H1 (cell line): Measurements from ENCODE around the gene UBL4B. TPM values are rescaled to one million over a fixed set of nuclear protein-coding genes. Genes with fewer than 3 reads are reported as not detected.

Source experiments
- CTCF ChIA-PET: fragments of 300-600 bp; sonication (Branson Sonifier 250); formaldehyde crosslinking; loops from one replicate; lab custom pipeline; 2021; ENCODE audit not compliant: partially characterized antibody; lab: Charles Lee
- POLR2A ChIA-PET: fragments of 300-600 bp; sonication (Branson Sonifier 250); formaldehyde crosslinking; loops from one replicate; lab custom pipeline; 2021; ENCODE audit warnings: inconsistent platforms; ENCODE audit not compliant: partially characterized antibody; lab: Charles Lee
- DNase-seq, 2 experiments: peaks; one replicate each; pipeline versions ENCODE4 v3.0.0 to v3.0.0-alpha.2; 2010 to 2022; ENCODE audit warnings: low spot score in 2 of 2, low read depth in 1 of 2, mixed read lengths in 1 of 2
- FAIRE-seq: peaks from 2 replicates; lab custom pipeline; 2011; peaks lifted over from hg19 to GRCh38; lab: Jason Lieb, UNC
- H2AFZ ChIP-seq: 2 replicates; pipeline ENCODE4 v1.8.1; 2012; ENCODE audit warnings: low read length, inconsistent platforms
- H2AK5ac ChIP-seq: 2 replicates; pipeline ENCODE4 v1.6.1; 2013; ENCODE audit warnings: low read depth, low read length
- H2BK120ac ChIP-seq: replicated peaks from 2 replicates; pipeline ENCODE3; 2013; ENCODE audit warnings: low read depth, low read length, inconsistent platforms
- H2BK12ac ChIP-seq: 2 replicates; pipeline ENCODE4 v1.6.1; 2013; ENCODE audit warnings: low read depth, low read length
- H2BK15ac ChIP-seq: 2 replicates; pipeline ENCODE4 v1.6.1; 2013; ENCODE audit warnings: low read length
- H2BK20ac ChIP-seq: 2 replicates; pipeline ENCODE4 v1.6.1; 2013; ENCODE audit warnings: low read length
- H2BK5ac ChIP-seq: 2 replicates; pipeline ENCODE4 v1.6.1; 2013; ENCODE audit warnings: low read depth, low read length
- H3K14ac ChIP-seq: 2 replicates; pipeline ENCODE4 v1.6.1; 2013; ENCODE audit warnings: inconsistent platforms; ENCODE audit not compliant: insufficient read length
- H3K18ac ChIP-seq: 2 replicates; pipeline ENCODE4 v1.6.1; 2013; ENCODE audit warnings: low read length; ENCODE audit errors: extremely low read depth
- H3K23ac ChIP-seq: 2 replicates; pipeline ENCODE4 v1.6.1; 2013; ENCODE audit warnings: inconsistent platforms; ENCODE audit not compliant: insufficient read length
- H3K23me2 ChIP-seq: 2 replicates; pipeline ENCODE4 v1.6.1; 2013; ENCODE audit warnings: low read depth, low read length
- H3K27ac ChIP-seq: 2 replicates; pipeline ENCODE4 v1.6.1; 2011; ENCODE audit warnings: low read depth, low read length, inconsistent platforms
- H3K27me3 ChIP-seq, 4 experiments: replicated peaks in 1 of 4; 1 replicate in 1 of 4; 2 replicates in 3 of 4; pipeline versions ENCODE4 v1.6.1 to v1.8.1; 2011 to 2013; ENCODE audit warnings: low read length in 3 of 4, mild to moderate bottlenecking in 3 of 4, inconsistent platforms in 2 of 4, mixed read lengths in 2 of 4, moderate library complexity in 1 of 4; ENCODE audit not compliant: control insufficient read depth in 3 of 4, insufficient read depth in 3 of 4; ENCODE audit errors: extremely low read depth in 1 of 4
- H3K36me3 ChIP-seq, 4 experiments: 2 replicates each; pipeline versions ENCODE4 v1.6.1 to v1.8.1; 2011 to 2013; ENCODE audit warnings: mild to moderate bottlenecking in 4 of 4, low read length in 3 of 4, moderate library complexity in 2 of 4, control low read depth in 1 of 4, inconsistent platforms in 1 of 4; ENCODE audit not compliant: insufficient read depth in 4 of 4, control insufficient read depth in 2 of 4
- H3K4ac ChIP-seq: replicated peaks from 2 replicates; pipeline ENCODE3; 2013; ENCODE audit warnings: low read length, low read depth, mixed read lengths, inconsistent platforms; ENCODE audit not compliant: insufficient read length
- H3K4me1 ChIP-seq, 4 experiments: replicated peaks in 1 of 4; 1 replicate in 1 of 4; 2 replicates in 3 of 4; pipeline versions ENCODE4 v1.6.1 to v1.8.1; 2011 to 2013; ENCODE audit warnings: low read length in 3 of 4, inconsistent platforms in 2 of 4, mixed read lengths in 1 of 4; ENCODE audit not compliant: insufficient read depth in 4 of 4, control insufficient read depth in 3 of 4
- H3K4me2 ChIP-seq, 2 experiments: 2 replicates each; pipeline versions ENCODE4 v1.6.1 to v1.8.1; 2011 to 2013; ENCODE audit warnings: low read depth in 2 of 2, low read length in 2 of 2, control low read depth in 1 of 2, inconsistent platforms in 1 of 2, mild to moderate bottlenecking in 1 of 2; ENCODE audit not compliant: insufficient read depth in 1 of 2
- H3K4me3 ChIP-seq, 4 experiments: fragments of 200-600, 300-600 bp in 1 of 4; sonication (generic), shearing (Covaris generic), sonication (Bioruptor Twin) in 1 of 4; 2 replicates each; pipeline versions ENCODE4 v1.5.1 to v1.8.1; 2011 to 2016; ENCODE audit warnings: low read length in 4 of 4, low read depth in 3 of 4, control low read depth in 2 of 4, inconsistent platforms in 2 of 4, mild to moderate bottlenecking in 2 of 4, mixed read lengths in 1 of 4, moderate library complexity in 1 of 4; ENCODE audit not compliant: insufficient read depth in 2 of 4; ENCODE audit errors: extremely low read depth in 1 of 4
- H3K56ac ChIP-seq: replicated peaks from 2 replicates; pipeline ENCODE3; 2013; ENCODE audit warnings: low read depth, mild to moderate bottlenecking, mixed read lengths, low read length, inconsistent platforms; ENCODE audit not compliant: insufficient read length
- H3K79me1 ChIP-seq: 2 replicates; pipeline ENCODE4 v1.6.1; 2013; ENCODE audit warnings: low read depth, low read length, control low read depth
- H3K79me2 ChIP-seq, 2 experiments: 2 replicates each; pipeline versions ENCODE4 v1.6.1 to v1.8.1; 2012 to 2013; ENCODE audit warnings: low read length in 2 of 2, mild to moderate bottlenecking in 2 of 2, inconsistent platforms in 1 of 2; ENCODE audit not compliant: insufficient read depth in 2 of 2, control insufficient read depth in 1 of 2
- H3K9ac ChIP-seq, 4 experiments: replicated peaks in 1 of 4; 1 replicate in 1 of 4; 2 replicates in 3 of 4; pipeline versions ENCODE4 v1.6.1 to v1.8.1; 2011 to 2013; ENCODE audit warnings: low read depth in 3 of 4, low read length in 3 of 4, control low read depth in 2 of 4, mild to moderate bottlenecking in 2 of 4, moderate library complexity in 2 of 4, inconsistent platforms in 1 of 4; ENCODE audit errors: extremely low read depth in 1 of 4
- H3K9me3 ChIP-seq, 2 experiments: 2 replicates each; pipeline versions ENCODE4 v1.6.1 to v1.8.1; 2012 to 2013; ENCODE audit warnings: mild to moderate bottlenecking in 2 of 2, moderate library complexity in 2 of 2, control low read depth in 1 of 2, inconsistent platforms in 1 of 2, low read depth in 1 of 2, low read length in 1 of 2, mixed read lengths in 1 of 2; ENCODE audit not compliant: insufficient read depth in 2 of 2
- H4K20me1 ChIP-seq, 2 experiments: replicated peaks in 1 of 2; 2 replicates each; pipeline versions ENCODE3 to v1.8.1; 2011 to 2013; ENCODE audit warnings: inconsistent platforms in 2 of 2, low read length in 2 of 2, mild to moderate bottlenecking in 1 of 2; ENCODE audit not compliant: insufficient read depth in 2 of 2, control insufficient read depth in 1 of 2
- H4K5ac ChIP-seq: 2 replicates; pipeline ENCODE4 v1.6.1; 2013; ENCODE audit warnings: low read length, low read depth, mixed read lengths, inconsistent platforms; ENCODE audit not compliant: insufficient read length
- H4K8ac ChIP-seq: 2 replicates; pipeline ENCODE4 v1.8.0; 2013; ENCODE audit warnings: mild to moderate bottlenecking, moderate library complexity, low read length, inconsistent platforms; ENCODE audit not compliant: insufficient read depth; ENCODE audit errors: extremely low read depth
- H4K91ac ChIP-seq: replicated peaks from 2 replicates; pipeline ENCODE3; 2013; ENCODE audit warnings: low read length, mixed read lengths, inconsistent platforms; ENCODE audit not compliant: insufficient read length
- HDAC2 ChIP-seq, 2 experiments: fragments of 300-600 bp in 1 of 2; sonication (generic) in 1 of 2; IDR thresholded peaks; 2 replicates each; pipeline ENCODE4 v1.6.1; 2011 to 2012; ENCODE audit warnings: low read depth in 2 of 2, low read length in 2 of 2, mild to moderate bottlenecking in 2 of 2, moderate library complexity in 2 of 2, borderline replicate concordance in 1 of 2, inconsistent platforms in 1 of 2
- MAFK ChIP-seq: IDR thresholded peaks from 2 replicates; pipeline ENCODE4 v1.6.1; 2012; ENCODE audit warnings: low read depth, mild to moderate bottlenecking, improper control_type of control experiment, low read length
- RNF2 ChIP-seq: fragments of 200-900, 300-1000 bp; sonication (generic); IDR thresholded peaks from 2 replicates; pipeline ENCODE4 v1.7.1; 2016; ENCODE audit warnings: borderline replicate concordance, low read depth, mild to moderate bottlenecking, antibody characterized with exemption, low read length; ENCODE audit not compliant: poor library complexity, severe bottlenecking; ENCODE audit errors: missing control alignments
- SP1 ChIP-seq: IDR thresholded peaks from 2 replicates; pipeline ENCODE4 v1.6.1; 2011; ENCODE audit warnings: low read depth, low read length
- SP4 ChIP-seq: IDR thresholded peaks from 2 replicates; pipeline ENCODE4 v1.6.1; 2012; ENCODE audit warnings: low read length, inconsistent platforms
- SUZ12 ChIP-seq: fragments of 200-600 bp; sonication (generic); IDR thresholded peaks from 2 replicates; pipeline ENCODE4 v1.6.1; 2012; ENCODE audit warnings: mild to moderate bottlenecking, inconsistent platforms, low read length, moderate library complexity, mixed read lengths
- WGBS, 2 experiments: shearing (Covaris generic) in 1 of 2; methylation state at CpG; one replicate each; pipeline versions ENCODE4 v1.1.6 to v1.1.7; 2013 to 2015; ENCODE audit warnings: low lambda C conversion rate in 2 of 2, mixed read lengths in 2 of 2, inconsistent platforms in 1 of 2, low coverage in 1 of 2, missing lambda C conversion rate in 1 of 2; ENCODE audit not compliant: insufficient replicate concordance in 2 of 2, insufficient coverage in 1 of 2, insufficient read length in 1 of 2; ENCODE audit errors: extremely low coverage in 1 of 2, missing lambda C conversion rate in 1 of 2; 5-methylcytosine and 5-hydroxymethylcytosine counted together
- polyA plus RNA-seq, 7 experiments: library from polyadenylated mRNA; depleted of rRNA in 3 of 7; stranded (reverse) in 5 of 7; unstranded in 2 of 7; fragments of >200 nt in 5 of 7; fragments of 200-250 nt in 2 of 7; gene quantifications; 1 replicate in 5 of 7; 2 replicates in 1 of 7; 4 replicates in 1 of 7; pipeline versions ENCODE4 v1.2.1 to v1.2.3, GENCODE V29; 2011 to 2013; ENCODE audit warnings: missing spikeins in 2 of 7, mixed read lengths in 2 of 7
- total RNA-seq: library from RNA; stranded (reverse); fragmentation: NEBNext Ultra II Directional; extraction: Animal tissue kit (Norgen Biotek cat#: 25700); gene quantifications from 2 replicates; pipeline ENCODE4 v1.2.1, GENCODE V29; 2021

Gene UBL4B
- total and polyA plus RNA-seq, 2 of the 8 experiments (the other 6 are each of a cell fraction or from before 2014, with no cell fraction given) = 0.11 TPM; not detected in 1

DNA sequence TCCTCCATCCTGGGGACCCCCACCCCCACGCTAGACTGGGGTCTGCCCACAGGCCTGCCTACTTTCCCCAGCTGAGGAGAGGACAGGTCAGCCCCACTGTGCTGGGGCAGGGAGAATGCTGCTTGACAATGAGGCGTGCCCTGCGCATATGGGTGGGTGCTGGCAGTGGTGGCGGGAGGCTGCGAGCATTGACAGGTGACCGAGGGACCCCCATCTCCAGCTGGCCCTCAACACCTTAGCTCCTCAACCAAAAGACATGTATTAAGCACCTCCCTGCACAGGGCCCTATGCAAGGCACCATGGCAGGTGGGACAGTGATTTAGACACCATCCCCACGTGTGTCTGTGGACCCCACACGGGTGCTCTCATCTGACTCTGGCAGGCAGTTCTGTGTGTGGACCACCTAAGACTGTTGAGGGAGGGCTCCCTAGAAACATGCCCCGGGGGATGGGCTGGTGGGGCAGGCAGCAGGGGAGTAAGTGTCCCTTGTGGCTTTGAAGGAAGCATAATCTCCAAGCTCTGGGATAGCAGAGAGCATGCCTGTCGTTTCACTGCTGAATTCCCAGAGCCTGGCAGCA lies 23.4 kb upstream of the UBL4B start:
- Histone ChIP-seq H3K4ac (no peak overlapping the region), H3K27me3 (peaks cover 31 to 48% (median 39%) of the 10 kb centered on the region in 4 experiments), H2BK5ac (no peak overlapping the region), H3K4me2 (no peak overlapping the region), H2AFZ (no peak overlapping the region), H4K5ac (no peak overlapping the region), H3K14ac (no peak overlapping the region), H4K8ac (no peak overlapping the region), H3K18ac (peak overlapping the region; percentile 15; the same call in 1 of the 2 replicates), H3K23ac (no peak overlapping the region), H2BK12ac (peak overlapping the region; percentile 44; the same call in 1 of the 2 replicates), H4K91ac (no peak overlapping the region), H3K4me1 (peaks cover 0 to 17% (median 8%) of the 10 kb centered on the region in 4 experiments; a peak in 6 of 7 replicates), H3K36me3 (peaks cover 0 to 5% (median 0%) of the 10 kb centered on the region in 4 experiments; a peak in 1 of 8 replicates), H3K4me3 (no peak overlapping the region), H3K79me2 (no peaks in the 10 kb centered on the region), H4K20me1 (peaks cover 2 to 7% of the 10 kb centered on the region in 2 experiments), H2AK5ac (0 out of 2 replicates have a peak overlapping the region, but pooled peaks have one; percentile 19), H2BK120ac (no peak overlapping the region), H3K23me2 (peaks cover 8% of the 10 kb centered on the region; the same call in 1 of the 2 replicates), H2BK15ac (no peak overlapping the region), H3K27ac (no peak overlapping the region), H2BK20ac (no peak overlapping the region), H3K79me1 (no peaks in the 10 kb centered on the region), H3K56ac (no peak overlapping the region), H3K9ac (no peak overlapping the region), H3K9me3 (no peaks in the 10 kb centered on the region)
- DNase-seq (no peak), FAIRE-seq (no peak)
- WGBS, 2 experiments = 77% methylated on average over 10 of the region's 10 CpGs; no CpG with 5 or more reads in 1 of the 2 experiments
- CTCF ChIA-PET = interaction anchor here (0.6 to 52.4 kb wide), 26 partner anchors 8 to 558 kb away, joined by 3 to 1450 read pairs (median 4); partner anchors contain the start of genes ALX3, SLC6A17, STRIP1 and UBL4B
- TF ChIP-seq SP4 = no peak
- no peak for TF ChIP-seq SP1
- no peak for TF ChIP-seq RNF2
- TF ChIP-seq SUZ12 = no peak
- no peak for TF ChIP-seq MAFK
- TF ChIP-seq HDAC2 (IDR thresholded peaks at IDR 0.05; ENCODE audit: borderline replicate concordance in 1 of 2, low read depth in 2 of 2, low read length in 2 of 2) = no peak
- POLR2A ChIA-PET = interaction anchor here (1.0 to 2.6 kb wide), 3 partner anchors 17 to 38 kb away, joined by 3 to 10 read pairs (median 4); no protein-coding TSS in a partner anchor
